Fibroblast of villous mesenchyme (primary cell): ENCODE data around the gene DDO. TPM values are rescaled to one million over a fixed set of nuclear protein-coding genes. Genes with fewer than 3 reads are reported as not detected.

Experiments used
- DNase-seq: peaks from one replicate; pipeline ENCODE4 v3.0.0-alpha.2; 2010; ENCODE audit warnings: low read depth
- H3K4me3 ChIP-seq: 2 replicates; pipeline ENCODE4 v1.5.1; 2011; ENCODE audit warnings: low read depth, mild to moderate bottlenecking, low read length
- CTCF ChIP-seq: IDR thresholded peaks from 2 replicates; pipeline ENCODE4 v1.5.1; 2012; ENCODE audit warnings: low read depth, mild to moderate bottlenecking, low read length; ENCODE audit not compliant: insufficient read depth
- total RNA-seq: library from RNA; depleted of rRNA; stranded (reverse); fragments of >200 nt; gene quantifications from 2 replicates; pipeline ENCODE4 v1.2.3, GENCODE V29; 2012

Gene DDO
- total RNA-seq, 1 donor: 3.9 TPM

DNA sequence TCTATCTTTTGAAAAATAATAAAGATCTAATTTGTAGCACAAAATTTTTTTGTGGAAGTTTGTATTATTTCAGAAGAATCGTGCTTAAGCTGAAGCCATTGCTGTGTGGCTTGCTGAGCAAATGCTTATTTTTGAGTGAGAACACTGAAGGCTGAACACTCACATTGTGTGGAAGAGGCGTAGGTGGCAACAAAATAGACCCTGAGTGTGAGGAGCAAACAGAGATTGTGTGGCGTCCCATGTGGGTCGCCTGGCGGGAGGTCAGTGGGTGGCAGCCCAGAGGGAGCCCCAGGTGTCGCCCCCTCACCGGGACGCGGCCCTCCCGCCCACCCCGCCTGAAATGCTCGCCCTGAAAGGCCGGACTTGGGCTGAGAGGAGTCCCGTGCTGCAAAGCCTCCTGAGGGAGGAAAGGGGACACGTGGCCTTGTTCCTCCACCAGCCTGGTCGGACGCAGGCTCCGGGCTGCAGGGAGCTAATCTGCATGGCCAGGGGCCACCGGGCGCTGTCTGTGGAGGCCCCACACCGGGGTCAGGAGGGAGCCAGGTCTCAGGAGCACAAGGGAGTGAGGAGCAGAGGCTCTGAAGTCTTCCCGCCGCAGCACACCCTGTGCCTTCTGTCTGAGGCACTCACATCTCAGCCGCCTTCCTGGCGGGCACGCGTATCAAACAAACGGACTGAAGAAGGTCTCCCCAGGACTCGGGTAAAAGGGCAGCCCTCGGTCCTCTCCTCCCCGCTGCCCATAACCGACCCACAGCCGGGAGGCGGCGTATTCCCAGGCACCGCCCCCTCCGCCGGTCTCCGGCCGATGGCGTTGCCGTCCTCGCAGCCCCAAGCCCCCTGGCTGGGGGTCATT lies 15.9 kb downstream of the DDO start:
- no peak for DNase-seq
- TF ChIP-seq CTCF: no peak
- H3K4me3 ChIP-seq: peak overlapping the region; percentile 40

DNA sequence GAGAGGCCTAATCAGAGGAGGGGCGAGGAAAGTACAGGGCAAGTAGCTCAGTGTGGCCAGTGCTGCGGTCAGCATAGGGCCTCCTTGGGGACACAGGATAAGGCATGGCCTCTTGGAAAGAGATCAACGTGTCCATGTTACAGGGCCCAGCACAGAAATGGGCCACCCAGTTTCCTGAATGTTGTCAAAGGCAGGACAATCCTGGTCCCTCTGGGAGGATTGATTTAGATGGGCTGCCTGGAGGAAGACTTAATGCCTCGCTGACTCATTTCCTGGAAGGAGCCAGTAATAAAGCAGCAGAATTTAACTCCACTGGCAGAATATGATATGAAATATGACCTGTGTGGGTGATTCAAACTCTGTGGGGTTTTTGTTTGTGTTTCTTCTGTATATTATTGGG lies 16.6 kb downstream of the DDO start:
- no peak overlapping the region for H3K4me3 ChIP-seq
- peak; percentile 45 for DNase-seq
- TF ChIP-seq CTCF: no peak

DNA sequence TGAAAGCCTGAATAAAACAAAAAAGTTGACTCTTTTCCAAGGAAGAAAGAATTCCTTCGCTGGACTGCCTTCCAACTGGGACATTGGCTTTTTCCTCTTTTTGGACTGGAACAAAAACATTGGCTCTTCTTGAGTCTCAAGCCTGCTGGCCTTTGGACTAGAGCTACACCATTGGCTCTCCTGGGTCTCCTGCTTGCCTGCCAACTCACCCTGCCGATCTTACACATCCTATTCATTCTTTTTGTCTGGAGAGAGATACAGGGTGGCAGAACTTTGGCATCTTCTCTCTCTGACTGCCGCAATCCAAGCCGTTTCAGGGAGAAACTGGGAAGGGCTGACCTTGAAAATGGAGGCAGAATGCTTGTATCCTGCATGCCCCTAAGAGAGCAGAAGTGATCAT lies 20.2 kb downstream of the DDO start:
- no peak for TF ChIP-seq CTCF
- no peak overlapping the region for H3K4me3 ChIP-seq
- DNase-seq: no peak

DNA sequence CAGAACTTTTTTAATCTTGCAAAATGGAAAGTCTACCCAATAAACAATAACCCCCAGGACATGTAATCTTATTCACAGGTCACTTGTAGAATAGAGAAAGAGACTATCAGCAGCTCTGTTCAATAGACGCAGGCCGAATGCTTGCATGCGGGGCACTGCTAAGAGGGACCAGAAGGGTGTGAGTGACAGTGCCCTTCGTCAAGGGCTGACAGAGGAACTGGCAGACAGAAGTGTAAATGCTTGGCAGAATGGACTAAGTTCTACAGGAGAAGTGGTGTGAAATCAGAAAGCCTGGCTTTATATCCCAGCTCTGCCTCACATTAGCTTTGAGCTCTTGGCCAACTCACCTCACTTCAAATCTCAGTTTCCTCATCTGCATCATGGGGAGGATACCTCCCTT lies 21.0 kb downstream of the DDO start:
- no peak for TF ChIP-seq CTCF
- no peak overlapping the region for H3K4me3 ChIP-seq
- DNase-seq: no peak

GRCh38 chr6:110392727-110393126 lies 22.6 kb downstream of the DDO start:
- no peak for TF ChIP-seq CTCF
- no peak for DNase-seq
- H3K4me3 ChIP-seq: no peak overlapping the region

DNA sequence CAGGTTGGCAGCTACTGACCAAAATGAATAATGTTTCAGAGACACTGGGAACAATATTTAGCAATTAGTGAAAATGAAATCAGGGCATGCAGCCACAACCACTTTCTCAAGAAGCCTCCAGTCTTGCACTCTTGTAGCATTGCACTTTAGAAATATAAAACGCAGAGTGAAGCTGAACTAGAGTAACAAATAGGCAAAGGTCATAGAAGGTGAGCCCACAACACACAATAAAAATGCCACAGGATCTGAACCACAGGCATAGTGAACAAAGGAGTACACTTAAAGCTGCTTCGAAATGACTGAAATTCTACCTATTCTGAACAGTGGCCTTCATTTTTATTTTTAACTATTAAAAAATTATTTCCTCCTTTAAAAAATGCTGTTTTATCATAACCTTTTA lies 25.0 kb downstream of the DDO start:
- no peak for TF ChIP-seq CTCF
- H3K4me3 ChIP-seq: no peak overlapping the region
- no peak for DNase-seq
